ENCODE data around the gene STX1A. TPM values are rescaled to one million over a fixed set of nuclear protein-coding genes. Genes with fewer than 3 reads are reported as not detected.

Gene STX1A
- total RNA-seq, 1 donor from 2014 or later, result 12.4 TPM

- no peak overlapping the region for H3K4me3 ChIP-seq (ENCODE audit: low read depth, low read length)
- H3K36me3 ChIP-seq (ENCODE audit: control insufficient read depth, insufficient read depth, low read length), result peaks cover 40% of the 10 kb centered on the region
- FAIRE-seq (no peak), DNase-seq (ENCODE audit: low read depth) (no peak)
- no peaks in the 10 kb centered on the region for H3K27me3 ChIP-seq (ENCODE audit: control insufficient read depth, insufficient read depth, low read length)
- no peak for TF ChIP-seq CTCF (IDR thresholded peaks at IDR 0.05; ENCODE audit: insufficient read depth, low read length, severe bottlenecking)
Observed at GRCh38 chr7:73699370-73700068, 19.9 kb downstream of the STX1A start.

- H3K36me3 ChIP-seq (ENCODE audit: control insufficient read depth, insufficient read depth, low read length), result peaks cover 47% of the 10 kb centered on the region
- DNase-seq (ENCODE audit: low read depth) (no peak), FAIRE-seq (no peak)
- H3K4me3 ChIP-seq (ENCODE audit: low read depth, low read length), result no peak overlapping the region
- no peaks in the 10 kb centered on the region for H3K27me3 ChIP-seq (ENCODE audit: control insufficient read depth, insufficient read depth, low read length)
- TF ChIP-seq CTCF (IDR thresholded peaks at IDR 0.05; ENCODE audit: insufficient read depth, low read length, severe bottlenecking), result no peak
Observed at GRCh38 chr7:73698410-73698809, 21.1 kb downstream of the STX1A start.

- H3K27me3 ChIP-seq (ENCODE audit: control insufficient read depth, insufficient read depth, low read length), result no peaks in the 10 kb centered on the region
- no peak for FAIRE-seq
- TF ChIP-seq CTCF (IDR thresholded peaks at IDR 0.05; ENCODE audit: insufficient read depth, low read length, severe bottlenecking), result no peak
- H3K36me3 ChIP-seq (ENCODE audit: control insufficient read depth, insufficient read depth, low read length), result peaks cover 53% of the 10 kb centered on the region
- H3K4me3 ChIP-seq (ENCODE audit: low read depth, low read length), result no peak overlapping the region
- no peak for DNase-seq (ENCODE audit: low read depth)
Observed at GRCh38 chr7:73696372-73696771, 23.1 kb downstream of the STX1A start.

GRCh38 chr7:73690646-73691045, 28.8 kb downstream of the STX1A start:
- H3K27me3 ChIP-seq (ENCODE audit: control insufficient read depth, insufficient read depth, low read length), result no peaks in the 10 kb centered on the region
- no peak for TF ChIP-seq CTCF (IDR thresholded peaks at IDR 0.05; ENCODE audit: insufficient read depth, low read length, severe bottlenecking)
- H3K36me3 ChIP-seq (ENCODE audit: control insufficient read depth, insufficient read depth, low read length), result peaks cover 36% of the 10 kb centered on the region
- no peak overlapping the region for H3K4me3 ChIP-seq (ENCODE audit: low read depth, low read length)
- DNase-seq (ENCODE audit: low read depth) (no peak), FAIRE-seq (no peak)

- Histone ChIP-seq H3K36me3 (ENCODE audit: control insufficient read depth, insufficient read depth, low read length) (peaks cover 24% of the 10 kb centered on the region), H3K4me3 (ENCODE audit: low read depth, low read length) (no peak overlapping the region), H3K27me3 (ENCODE audit: control insufficient read depth, insufficient read depth, low read length) (no peaks in the 10 kb centered on the region)
- no peak for DNase-seq (ENCODE audit: low read depth)
- TF ChIP-seq CTCF (IDR thresholded peaks at IDR 0.05; ENCODE audit: insufficient read depth, low read length, severe bottlenecking), result no peak
- no peak for FAIRE-seq
Observed at GRCh38 chr7:73688288-73688687, 31.2 kb downstream of the STX1A start.

- DNase-seq (ENCODE audit: low read depth) (no peak), FAIRE-seq (no peak)
- no peaks in the 10 kb centered on the region for H3K27me3 ChIP-seq (ENCODE audit: control insufficient read depth, insufficient read depth, low read length)
- H3K36me3 ChIP-seq (ENCODE audit: control insufficient read depth, insufficient read depth, low read length), result peaks cover 9% of the 10 kb centered on the region
- no peak for TF ChIP-seq CTCF (IDR thresholded peaks at IDR 0.05; ENCODE audit: insufficient read depth, low read length, severe bottlenecking)
- H3K4me3 ChIP-seq (ENCODE audit: low read depth, low read length), result no peak overlapping the region
Observed at GRCh38 chr7:73685311-73685710, 34.2 kb downstream of the STX1A start.

Measured in bronchial epithelial cell (primary cell).